HFFc6 (cell line): ENCODE data around the gene EXOC4. TPM values are rescaled to one million over a fixed set of nuclear protein-coding genes. Genes with fewer than 3 reads are reported as not detected.

Experiments
- DNase-seq: peaks from one replicate; pipeline ENCODE4 v3.0.0-alpha.2; 2018
- H3K27ac Mint-ChIP-seq: 2 replicates; pipeline ENCODE4 v1.8.0; 2020; ENCODE audit warnings: mild to moderate bottlenecking, mixed read lengths
- H3K27me3 Mint-ChIP-seq: 2 replicates; pipeline ENCODE4 v1.8.0; 2021; ENCODE audit warnings: mild to moderate bottlenecking, moderate library complexity, mixed read lengths; ENCODE audit not compliant: insufficient read depth
- H3K36me3 Mint-ChIP-seq: 2 replicates; pipeline ENCODE4 v1.8.0; 2021; ENCODE audit warnings: low read depth, mixed read lengths
- H3K4me1 Mint-ChIP-seq: 2 replicates; pipeline ENCODE4 v1.8.0; 2020; ENCODE audit warnings: low read depth, mixed read lengths
- H3K4me3 Mint-ChIP-seq: 2 replicates; pipeline ENCODE4 v1.8.0; 2020; ENCODE audit warnings: mild to moderate bottlenecking, moderate library complexity, mixed read lengths
- H3K9me3 Mint-ChIP-seq: 2 replicates; pipeline ENCODE4 v1.8.0; 2020; ENCODE audit warnings: mild to moderate bottlenecking, mixed read lengths
- CTCF ChIP-seq: fragments of 200-600 bp; sonication (generic); IDR thresholded peaks from 2 replicates; pipeline ENCODE4 v1.5.0; 2021; ENCODE audit warnings: antibody characterized with exemption, mild to moderate bottlenecking
- total RNA-seq, 6 experiments: library from RNA; stranded (reverse); fragmentation: NEBNext Ultra II Directional; extraction: Animal tissue kit (Norgen Biotek cat#: 25700); gene quantifications; 2 replicates in 1 of 6; 3 replicates in 5 of 6; pipeline ENCODE4 v1.2.3, GENCODE V29; 2021

The EXOC4 gene
- total RNA-seq, 6 experiments from 2014 or later = 57.6 to 67.6 (median 61.4) TPM

GRCh38 chr7:134028853-134029252 lies 776.0 kb downstream of the EXOC4 start:
- Mint-ChIP-seq H3K36me3 (0 out of 2 replicates have a peak, but pooled peaks cover 5% of the 10 kb centered on the region), H3K27me3 (peaks cover 2% of the 10 kb centered on the region; the same call in 1 of the 2 replicates), H3K4me1 (no peaks in the 10 kb centered on the region), H3K4me3 (no peak overlapping the region), H3K9me3 (no peaks in the 10 kb centered on the region), H3K27ac (no peak overlapping the region)
- DNase-seq = no peak
- no peak for TF ChIP-seq CTCF

- Mint-ChIP-seq H3K4me3 (no peak overlapping the region), H3K36me3 (0 out of 2 replicates have a peak, but pooled peaks cover 5% of the 10 kb centered on the region), H3K27me3 (peaks cover 2% of the 10 kb centered on the region; the same call in 1 of the 2 replicates), H3K4me1 (no peaks in the 10 kb centered on the region), H3K27ac (no peak overlapping the region), H3K9me3 (no peaks in the 10 kb centered on the region)
- no peak for DNase-seq
- TF ChIP-seq CTCF = no peak
Observed at GRCh38 chr7:134029743-134030142, 776.9 kb downstream of the EXOC4 start.

- no peaks in the 10 kb centered on the region for H3K4me1 Mint-ChIP-seq
- H3K27ac Mint-ChIP-seq = no peak overlapping the region
- TF ChIP-seq CTCF = no peak
- no peak overlapping the region for H3K4me3 Mint-ChIP-seq
- no peak for DNase-seq
- peaks cover 2% of the 10 kb centered on the region; the same call in 1 of the 2 replicates for H3K27me3 Mint-ChIP-seq
- H3K9me3 Mint-ChIP-seq = no peaks in the 10 kb centered on the region
- 0 out of 2 replicates have a peak, but pooled peaks cover 5% of the 10 kb centered on the region for H3K36me3 Mint-ChIP-seq
Observed at GRCh38 chr7:134030460-134030865, 777.6 kb downstream of the EXOC4 start.

GRCh38 chr7:134031835-134032617 lies 779.1 kb downstream of the EXOC4 start:
- H3K27me3 Mint-ChIP-seq = peaks cover 2% of the 10 kb centered on the region; the same call in 1 of the 2 replicates
- H3K4me1 Mint-ChIP-seq = no peaks in the 10 kb centered on the region
- H3K9me3 Mint-ChIP-seq = no peaks in the 10 kb centered on the region
- DNase-seq = no peak
- H3K4me3 Mint-ChIP-seq = no peak overlapping the region
- H3K36me3 Mint-ChIP-seq = 0 out of 2 replicates have a peak, but pooled peaks cover 5% of the 10 kb centered on the region
- TF ChIP-seq CTCF = peak; percentile 50; the same call in 1 of the 2 replicates
- no peak overlapping the region for H3K27ac Mint-ChIP-seq

GRCh38 chr7:134034652-134035051 lies 781.8 kb downstream of the EXOC4 start:
- H3K36me3 Mint-ChIP-seq = no peaks in the 10 kb centered on the region
- DNase-seq = no peak
- H3K4me1 Mint-ChIP-seq = no peaks in the 10 kb centered on the region
- no peaks in the 10 kb centered on the region for H3K9me3 Mint-ChIP-seq
- no peak for TF ChIP-seq CTCF
- no peak overlapping the region for H3K27ac Mint-ChIP-seq
- no peak overlapping the region for H3K4me3 Mint-ChIP-seq
- H3K27me3 Mint-ChIP-seq = peaks cover 2% of the 10 kb centered on the region; the same call in 1 of the 2 replicates
